ENCODE data around the gene CAMTA1. TPM values are rescaled to one million over a fixed set of nuclear protein-coding genes. Genes with fewer than 3 reads are reported as not detected.

CAMTA1 gene
- total RNA-seq, 2 experiments from 2014 or later: 43.9 to 73.3 TPM

DNA sequence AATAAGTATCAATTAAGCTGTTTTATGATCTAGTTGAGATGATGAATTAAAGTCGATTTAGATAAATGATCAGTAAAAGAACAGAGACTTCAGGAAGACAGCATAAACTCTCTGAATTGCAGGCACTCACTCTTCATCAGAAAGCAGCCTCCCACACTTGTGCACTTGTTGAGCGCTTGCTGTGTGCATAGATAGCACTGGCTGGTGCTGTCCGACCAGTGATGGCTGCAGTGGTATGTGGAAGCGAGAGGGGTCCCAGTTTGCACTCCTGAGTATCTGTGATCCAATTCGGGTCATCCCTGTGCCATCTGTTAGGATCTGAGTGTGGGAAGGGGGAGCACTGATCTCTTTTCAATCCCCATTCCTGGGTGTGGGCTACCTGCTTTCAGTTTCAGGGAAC, 137.8 kb downstream of the CAMTA1 start:
- no peaks in the 10 kb centered on the region for H3K79me2 ChIP-seq (ENCODE audit: insufficient read depth, low read depth, low read length)
- TF ChIP-seq EZH2phosphoT487 (IDR thresholded peaks at IDR 0.05; ENCODE audit: borderline replicate concordance, low read depth, low read length): no peak
- no peak for TF ChIP-seq CTCF (conservative IDR thresholded peaks at IDR 0.05; ENCODE audit: low read length)
- H3K9me3 ChIP-seq (ENCODE audit: low read length): no peaks in the 10 kb centered on the region
- no peak for DNase-seq (ENCODE audit: low spot score)
- no peak overlapping the region for H3K4me3 ChIP-seq (ENCODE audit: low read depth, low read length, poor library complexity, severe bottlenecking)
- H3K36me3 ChIP-seq (ENCODE audit: insufficient read depth, low read length): no peaks in the 10 kb centered on the region
- no peaks in the 10 kb centered on the region for H4K20me1 ChIP-seq (ENCODE audit: insufficient read depth, low read length)
- intact Hi-C loops (cut with micrococcal nuclease; ENCODE audit: unreplicated experiment): no loop called here
- H3K4me2 ChIP-seq (ENCODE audit: low read length): no peak overlapping the region
- no peaks in the 10 kb centered on the region for H3K4me1 ChIP-seq (ENCODE audit: insufficient read depth, low read length, poor library complexity, severe bottlenecking)
- POLR2A ChIA-PET: no interaction called here
- H3K27ac ChIP-seq (ENCODE audit: low read depth, low read length, poor library complexity, severe bottlenecking): no peak overlapping the region
- CTCF ChIA-PET (ENCODE audit: unreplicated experiment): no interaction called here
- BruUV-seq (replicated peaks): no TSS peak
- no peaks in the 10 kb centered on the region for H3K9me2 ChIP-seq (ENCODE audit: insufficient read depth, low read length)
- H2AFZ ChIP-seq (ENCODE audit: low read length): no peak overlapping the region

- BruUV-seq (replicated peaks): no TSS peak
Measured at GRCh38 chr1:6923416-6923815, 138.2 kb downstream of the CAMTA1 start.

More at GRCh38 chr1:6923416-6923815, 138.2 kb downstream of the CAMTA1 start:
- no peaks in the 10 kb centered on the region for H3K9me3 ChIP-seq (ENCODE audit: low read length)
- DNase-seq (ENCODE audit: low spot score): no peak
- H3K79me2 ChIP-seq (ENCODE audit: insufficient read depth, low read depth, low read length): no peaks in the 10 kb centered on the region
- H3K9me2 ChIP-seq (ENCODE audit: insufficient read depth, low read length): no peaks in the 10 kb centered on the region
- no peaks in the 10 kb centered on the region for H4K20me1 ChIP-seq (ENCODE audit: insufficient read depth, low read length)
- ChIA-PET POLR2A (no interaction called here), CTCF (ENCODE audit: unreplicated experiment) (no interaction called here)
- no peak overlapping the region for H2AFZ ChIP-seq (ENCODE audit: low read length)
- H3K4me2 ChIP-seq (ENCODE audit: low read length): no peak overlapping the region
- intact Hi-C loops (cut with micrococcal nuclease; ENCODE audit: unreplicated experiment): no loop called here
- no peaks in the 10 kb centered on the region for H3K36me3 ChIP-seq (ENCODE audit: insufficient read depth, low read length)
- H3K4me1 ChIP-seq (ENCODE audit: insufficient read depth, low read length, poor library complexity, severe bottlenecking): no peaks in the 10 kb centered on the region
- no peak overlapping the region for H3K4me3 ChIP-seq (ENCODE audit: low read depth, low read length, poor library complexity, severe bottlenecking)
- no peak overlapping the region for H3K27ac ChIP-seq (ENCODE audit: low read depth, low read length, poor library complexity, severe bottlenecking)
- TF ChIP-seq CTCF (conservative IDR thresholded peaks at IDR 0.05; ENCODE audit: low read length) (no peak), EZH2phosphoT487 (IDR thresholded peaks at IDR 0.05; ENCODE audit: borderline replicate concordance, low read depth, low read length) (no peak)
